Breast epithelium (tissue), 3 donors: ENCODE results near the gene HIVEP3.

ENCODE experiments used
- CTCF ChIP-seq, 3 donors: fragments of 450-650 bp; IDR thresholded peaks; one replicate each; pipeline ENCODE4 v1.5.1; 2016 to 2017; ENCODE audit warnings: antibody characterized with exemption in 3 of 3, mild to moderate bottlenecking in 3 of 3, moderate library complexity in 3 of 3
- POLR2A ChIP-seq: fragments of 450-650 bp; IDR thresholded peaks from one replicate; pipeline ENCODE4 v1.6.1; 2016; ENCODE audit warnings: antibody characterized with exemption, mild to moderate bottlenecking, moderate library complexity

- TF ChIP-seq CTCF (IDR thresholded peaks at IDR 0.05) = no peak
- TF ChIP-seq POLR2A = no peak
Observed at GRCh38 chr1:41868241-41868998, 50.3 kb downstream of the HIVEP3 start.
